MM.1S (cell line): ENCODE data around the gene ACCSL.

Experiments used
- DNase-seq: peaks from one replicate; pipeline ENCODE4 v3.0.0-alpha.2; 2015
- H2AFZ ChIP-seq: fragments of 300-600 bp; sonication (generic); 2 replicates; pipeline ENCODE4 v1.6.0; 2016; ENCODE audit warnings: antibody characterized with exemption, low read length
- H3F3A ChIP-seq: fragments of 300-600 bp; sonication (generic); 2 replicates; pipeline ENCODE4 v1.6.1; 2016; ENCODE audit warnings: mild to moderate bottlenecking, antibody characterized with exemption, low read length, moderate library complexity, mixed read lengths; ENCODE audit not compliant: insufficient read depth
- H3K27ac ChIP-seq: fragments of 300-600 bp; sonication (generic); 2 replicates; pipeline ENCODE4 v1.5.1; 2016; ENCODE audit warnings: mild to moderate bottlenecking, low read length
- H3K27me3 ChIP-seq: fragments of 300-600 bp; sonication (generic); replicated peaks from 2 replicates; pipeline ENCODE4 v1.6.0; 2016; ENCODE audit warnings: low read length; ENCODE audit not compliant: insufficient read depth
- H3K36me3 ChIP-seq: fragments of 300-600 bp; sonication (generic); replicated peaks from 2 replicates; pipeline ENCODE4 v1.6.1; 2016; ENCODE audit warnings: mild to moderate bottlenecking, low read length, mixed read lengths; ENCODE audit not compliant: insufficient read depth
- H3K4me1 ChIP-seq: fragments of 300-600 bp; sonication (generic); 2 replicates; pipeline ENCODE4 v1.6.1; 2016; ENCODE audit warnings: low read length, mixed read lengths
- H3K4me2 ChIP-seq: fragments of 300-600 bp; sonication (generic); 2 replicates; pipeline ENCODE4 v1.6.0; 2016; ENCODE audit warnings: low read depth, low read length
- H3K4me3 ChIP-seq: fragments of 300-600 bp; sonication (generic); 2 replicates; pipeline ENCODE4 v1.5.1; 2016; ENCODE audit warnings: low read length, mixed read lengths
- H3K79me2 ChIP-seq: fragments of 300-600 bp; sonication (generic); 2 replicates; pipeline ENCODE4 v1.6.1; 2016; ENCODE audit warnings: mixed run types, low read length, mixed read lengths
- H3K9ac ChIP-seq: fragments of 300-600 bp; sonication (generic); 2 replicates; pipeline ENCODE4 v1.6.1; 2016; ENCODE audit warnings: low read length, mixed read lengths
- H3K9me2 ChIP-seq: fragments of 300-600 bp; sonication (generic); replicated peaks from 2 replicates; pipeline ENCODE4 v1.6.1; 2016; ENCODE audit warnings: mild to moderate bottlenecking, low read length, mixed read lengths; ENCODE audit not compliant: insufficient read depth
- H3K9me3 ChIP-seq: fragments of 300-600 bp; sonication (generic); replicated peaks from 2 replicates; pipeline ENCODE4 v1.6.1; 2016; ENCODE audit warnings: mild to moderate bottlenecking, low read length, mixed read lengths; ENCODE audit not compliant: insufficient read depth
- H4K20me1 ChIP-seq: fragments of 300-600 bp; sonication (generic); 2 replicates; pipeline ENCODE4 v1.6.1; 2016; ENCODE audit warnings: mild to moderate bottlenecking, low read length, moderate library complexity, mixed read lengths; ENCODE audit not compliant: insufficient read depth
- EZH2 ChIP-seq: fragments of 300-600 bp; sonication (generic); optimal IDR thresholded peaks from 2 replicates; pipeline ENCODE3; 2017; ENCODE audit warnings: low read depth, mild to moderate bottlenecking, antibody characterized with exemption, low read length, mixed read lengths
- EZH2phosphoT487 ChIP-seq: fragments of 300-600 bp; sonication (generic); IDR thresholded peaks from 2 replicates; pipeline ENCODE4 v1.6.1; 2018; ENCODE audit warnings: antibody characterized with exemption, low read length
- TF ChIP-seq, protein P1 (sequence below): fragments of 300-600 bp; sonication (generic); IDR thresholded peaks from 2 replicates; pipeline ENCODE4 v1.5.1; 2016; ENCODE audit warnings: antibody characterized with exemption, low read length, mixed read lengths

The ACCSL gene

DNA sequence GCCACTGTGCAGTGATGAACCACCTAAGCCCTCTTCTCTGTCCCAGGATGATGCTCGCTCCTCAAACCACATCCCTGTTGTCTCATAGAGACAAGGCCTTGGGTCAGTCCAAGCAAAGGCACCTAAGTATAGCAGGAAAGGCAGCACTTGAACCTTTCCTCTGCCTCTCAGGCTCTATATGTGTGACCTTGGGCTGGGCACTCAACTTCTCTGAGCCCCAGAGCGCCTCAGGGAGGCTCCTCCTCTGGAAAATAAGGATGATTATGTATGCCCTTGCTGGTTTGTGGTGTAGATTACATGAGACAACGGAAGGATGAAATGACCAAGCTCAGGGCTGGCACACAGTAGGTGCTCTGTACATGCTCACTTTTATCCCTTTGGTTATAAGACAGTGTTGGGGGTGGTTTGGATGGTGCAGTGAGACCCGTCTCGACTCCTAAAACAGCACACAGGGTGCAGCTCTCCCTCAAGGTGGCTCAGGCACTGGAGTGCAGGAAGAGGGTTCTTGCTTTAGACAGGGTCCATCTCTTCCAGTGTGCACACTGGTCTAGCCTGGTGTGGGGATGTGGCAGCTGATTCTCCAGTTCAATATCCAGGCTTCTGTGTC lies 40.2 kb upstream of the ACCSL start:
- Histone ChIP-seq H3K79me2 (no peaks in the 10 kb centered on the region), H3K9me2 (no peaks in the 10 kb centered on the region), H3K4me2 (no peak overlapping the region), H3K9me3 (no peaks in the 10 kb centered on the region), H3F3A (no peaks in the 10 kb centered on the region), H3K4me3 (no peak overlapping the region), H3K27ac (no peak overlapping the region), H3K36me3 (no peaks in the 10 kb centered on the region), H4K20me1 (no peaks in the 10 kb centered on the region), H3K4me1 (no peaks in the 10 kb centered on the region), H3K27me3 (no peaks in the 10 kb centered on the region), H3K9ac (no peak overlapping the region), H2AFZ (no peak overlapping the region)
- TF ChIP-seq, protein P1, sequence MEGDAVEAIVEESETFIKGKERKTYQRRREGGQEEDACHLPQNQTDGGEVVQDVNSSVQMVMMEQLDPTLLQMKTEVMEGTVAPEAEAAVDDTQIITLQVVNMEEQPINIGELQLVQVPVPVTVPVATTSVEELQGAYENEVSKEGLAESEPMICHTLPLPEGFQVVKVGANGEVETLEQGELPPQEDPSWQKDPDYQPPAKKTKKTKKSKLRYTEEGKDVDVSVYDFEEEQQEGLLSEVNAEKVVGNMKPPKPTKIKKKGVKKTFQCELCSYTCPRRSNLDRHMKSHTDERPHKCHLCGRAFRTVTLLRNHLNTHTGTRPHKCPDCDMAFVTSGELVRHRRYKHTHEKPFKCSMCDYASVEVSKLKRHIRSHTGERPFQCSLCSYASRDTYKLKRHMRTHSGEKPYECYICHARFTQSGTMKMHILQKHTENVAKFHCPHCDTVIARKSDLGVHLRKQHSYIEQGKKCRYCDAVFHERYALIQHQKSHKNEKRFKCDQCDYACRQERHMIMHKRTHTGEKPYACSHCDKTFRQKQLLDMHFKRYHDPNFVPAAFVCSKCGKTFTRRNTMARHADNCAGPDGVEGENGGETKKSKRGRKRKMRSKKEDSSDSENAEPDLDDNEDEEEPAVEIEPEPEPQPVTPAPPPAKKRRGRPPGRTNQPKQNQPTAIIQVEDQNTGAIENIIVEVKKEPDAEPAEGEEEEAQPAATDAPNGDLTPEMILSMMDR: no peak
- TF ChIP-seq EZH2phosphoT487 (no peak), EZH2 (no peak)
- DNase-seq: no peak

GRCh38 chr11:44008088-44008501 lies 39.7 kb upstream of the ACCSL start:
- no peak overlapping the region for H3K4me3 ChIP-seq
- no peak for TF ChIP-seq EZH2phosphoT487
- H3K27ac ChIP-seq: no peak overlapping the region
- DNase-seq: no peak
- H4K20me1 ChIP-seq: no peaks in the 10 kb centered on the region
- no peaks in the 10 kb centered on the region for H3K36me3 ChIP-seq
- no peaks in the 10 kb centered on the region for H3K9me3 ChIP-seq
- no peak overlapping the region for H3K4me2 ChIP-seq
- no peaks in the 10 kb centered on the region for H3K9me2 ChIP-seq
- H3K9ac ChIP-seq: no peak overlapping the region
- H2AFZ ChIP-seq: no peak overlapping the region
- no peaks in the 10 kb centered on the region for H3K4me1 ChIP-seq
- H3K79me2 ChIP-seq: no peaks in the 10 kb centered on the region
- no peaks in the 10 kb centered on the region for H3K27me3 ChIP-seq
- H3F3A ChIP-seq: no peaks in the 10 kb centered on the region

DNA sequence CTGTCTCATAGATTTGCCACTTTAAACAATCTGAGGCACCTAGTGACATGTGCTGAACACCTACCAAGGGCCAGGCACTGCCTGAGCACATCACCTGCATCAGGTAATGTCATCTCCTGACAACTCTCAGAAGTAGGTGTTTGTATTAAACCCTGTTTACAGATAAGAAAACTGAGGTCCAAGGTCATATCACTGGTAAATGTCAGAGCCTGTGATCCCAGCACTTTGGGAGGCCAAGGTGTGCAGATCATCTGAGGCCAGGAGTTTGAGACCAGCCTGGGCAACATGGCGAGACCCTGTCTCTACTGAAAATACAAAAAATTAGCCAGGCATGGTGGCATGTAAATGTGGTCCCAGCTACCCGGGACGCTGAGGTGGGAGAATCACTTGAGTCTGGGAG lies 39.1 kb upstream of the ACCSL start:
- Histone ChIP-seq H3K9ac (no peak overlapping the region), H4K20me1 (no peaks in the 10 kb centered on the region), H3K4me2 (no peak overlapping the region), H3K27me3 (no peaks in the 10 kb centered on the region), H3K4me1 (no peaks in the 10 kb centered on the region), H3K4me3 (no peak overlapping the region), H3K36me3 (no peaks in the 10 kb centered on the region), H2AFZ (no peak overlapping the region), H3K9me3 (no peaks in the 10 kb centered on the region), H3K79me2 (no peaks in the 10 kb centered on the region), H3K9me2 (no peaks in the 10 kb centered on the region), H3F3A (no peaks in the 10 kb centered on the region), H3K27ac (no peak overlapping the region)
- TF ChIP-seq EZH2phosphoT487: no peak
- TF ChIP-seq, protein P1: no peak
- TF ChIP-seq EZH2: no peak
- no peak for DNase-seq

GRCh38 chr11:44010789-44011251 lies 37.0 kb upstream of the ACCSL start:
- no peak overlapping the region for H3K9ac ChIP-seq
- TF ChIP-seq EZH2phosphoT487 (no peak), EZH2 (no peak)
- TF ChIP-seq, protein P1: no peak
- H3K27me3 ChIP-seq: no peaks in the 10 kb centered on the region
- no peak overlapping the region for H2AFZ ChIP-seq
- no peak overlapping the region for H3K4me3 ChIP-seq
- H3K36me3 ChIP-seq: no peaks in the 10 kb centered on the region
- H4K20me1 ChIP-seq: no peaks in the 10 kb centered on the region
- no peak for DNase-seq
- H3K79me2 ChIP-seq: no peaks in the 10 kb centered on the region
- H3K27ac ChIP-seq: no peak overlapping the region
- H3F3A ChIP-seq: no peaks in the 10 kb centered on the region
- H3K4me1 ChIP-seq: no peaks in the 10 kb centered on the region
- no peak overlapping the region for H3K4me2 ChIP-seq
- no peaks in the 10 kb centered on the region for H3K9me3 ChIP-seq
- no peaks in the 10 kb centered on the region for H3K9me2 ChIP-seq
